HepG2 (cell line): Measurements from ENCODE around the gene SPX. TPM values are rescaled to one million over a fixed set of nuclear protein-coding genes. Genes with fewer than 3 reads are reported as not detected.

Experiments
- FOXA1 ChIP-seq, 2 experiments: fragments of 450-650 bp in 1 of 2; sonication (generic) in 1 of 2; formaldehyde crosslinking in 1 of 2; IDR thresholded peaks; 2 replicates each; pipeline versions ENCODE4 v1.4.0 to v1.6.1; 2016 to 2020; ENCODE audit warnings: missing genetic modification reagents in 1 of 2
- GZF1 ChIP-seq: sonication (generic); formaldehyde crosslinking; IDR thresholded peaks from 2 replicates; pipeline ENCODE4 v1.5.1; 2020; ENCODE audit warnings: mild to moderate bottlenecking, missing genetic modification reagents
- HHEX ChIP-seq: IDR thresholded peaks from 2 replicates; pipeline ENCODE4 v1.6.1; 2016; ENCODE audit warnings: control low read depth
- HMGXB4 ChIP-seq, 2 experiments: sonication (generic) in 1 of 2; formaldehyde crosslinking in 1 of 2; IDR thresholded peaks; 2 replicates each; pipeline versions ENCODE4 v1.4.0 to v1.6.1; 2018 to 2020; ENCODE audit warnings: missing genetic modification reagents in 2 of 2, borderline replicate concordance in 1 of 2, low read depth in 1 of 2, mild to moderate bottlenecking in 1 of 2, missing biosample characterization in 1 of 2
- JARID2 ChIP-seq: sonication (generic); formaldehyde crosslinking; IDR thresholded peaks from 2 replicates; pipeline ENCODE4 v1.8.1; 2023; ENCODE audit warnings: missing genetic modification reagents, inconsistent platforms; ENCODE audit not compliant: insufficient replicate concordance
- JDP2 ChIP-seq: sonication (generic); formaldehyde crosslinking; IDR thresholded peaks from 2 replicates; pipeline ENCODE4 v1.8.1; 2022; ENCODE audit warnings: missing genetic modification reagents, borderline replicate concordance
- MXD3 ChIP-seq: IDR thresholded peaks from 2 replicates; pipeline ENCODE4 v1.6.1; 2016; ENCODE audit warnings: mild to moderate bottlenecking, missing biosample characterization, missing genetic modification reagents
- NCOA2 ChIP-seq: sonication (generic); formaldehyde crosslinking; IDR thresholded peaks from 2 replicates; pipeline ENCODE4 v1.8.0; 2022; ENCODE audit warnings: inconsistent platforms
- PRPF4 ChIP-seq: fragments of 200-400 bp; formaldehyde crosslinking; IDR thresholded peaks from 2 replicates; pipeline ENCODE4 v1.6.1; 2016; ENCODE audit warnings: low read length, low read depth; ENCODE audit not compliant: poor library complexity, severe bottlenecking
- SALL1 ChIP-seq: sonication (generic); formaldehyde crosslinking; IDR thresholded peaks from 2 replicates; pipeline ENCODE4 v1.8.0; 2022; ENCODE audit warnings: mild to moderate bottlenecking, missing genetic modification reagents
- ZFP82 ChIP-seq: sonication (generic); formaldehyde crosslinking; IDR thresholded peaks from 2 replicates; pipeline ENCODE4 v1.5.1; 2020; ENCODE audit warnings: mild to moderate bottlenecking, missing genetic modification reagents, borderline replicate concordance
- ZMAT3 ChIP-seq: sonication (generic); formaldehyde crosslinking; conservative IDR thresholded peaks from 2 replicates; pipeline ENCODE4 v1.7.0; 2021; ENCODE audit warnings: missing genetic modification reagents
- ZNF124 ChIP-seq: sonication (generic); formaldehyde crosslinking; IDR thresholded peaks from 2 replicates; pipeline ENCODE4 v1.4.0; 2020; ENCODE audit warnings: missing genetic modification reagents
- ZNF142 ChIP-seq: sonication (generic); formaldehyde crosslinking; IDR thresholded peaks from 2 replicates; pipeline ENCODE4 v1.4.0; 2020; ENCODE audit warnings: missing genetic modification reagents
- ZNF569 ChIP-seq: sonication (generic); formaldehyde crosslinking; IDR thresholded peaks from 2 replicates; pipeline ENCODE4 v1.5.0; 2020; ENCODE audit warnings: mild to moderate bottlenecking, missing genetic modification reagents, moderate library complexity, borderline replicate concordance
- ZNF615 ChIP-seq: sonication (generic); formaldehyde crosslinking; IDR thresholded peaks from 2 replicates; pipeline ENCODE4 v1.5.0; 2020; ENCODE audit warnings: mild to moderate bottlenecking, missing genetic modification reagents, borderline replicate concordance
- polyA plus RNA-seq, 8 experiments: library from polyadenylated mRNA; depleted of rRNA in 3 of 8; stranded (reverse) in 7 of 8; unstranded in 1 of 8; fragments of >200 nt; fragmentation: Illumina TruSeq in 4 of 8; extraction: Trizol in 4 of 8; gene quantifications; 2 replicates each; pipeline versions ENCODE4 v1.2.1 to v1.2.3, GENCODE V29; 2011 to 2016; ENCODE audit warnings: low read depth in 4 of 8, missing spikeins in 1 of 8, mixed read lengths in 1 of 8; ENCODE audit not compliant: insufficient read depth in 1 of 8
- total RNA-seq, 5 experiments: library from RNA; depleted of rRNA; stranded (reverse); fragments of >200 nt; fragmentation: Illumina TruSeq; extraction: Trizol; gene quantifications; 2 replicates each; pipeline ENCODE4 v1.2.3, GENCODE V29; 2016; ENCODE audit warnings: low read depth in 1 of 5
- TF ChIP-seq, protein P1 (sequence below): sonication (generic); formaldehyde crosslinking; IDR thresholded peaks from 2 replicates; pipeline ENCODE4 v1.8.0; 2023; ENCODE audit warnings: mild to moderate bottlenecking, missing genetic modification reagents
- TF ChIP-seq, protein P2 (sequence below): sonication (generic); IDR thresholded peaks from 2 replicates; pipeline ENCODE4 v1.6.1; 2016; ENCODE audit warnings: low read depth, borderline replicate concordance

Gene SPX
- total and polyA plus RNA-seq, 2 of the 13 experiments (the other 11 are each of a cell fraction or from before 2014, with no cell fraction given), result 0.07 to 0.16 TPM

GRCh38 chr12:21501258-21502163 is 24.6 kb upstream of the SPX start, which contains the start of the genes GOLT1B and RECQL (continued):
- TF ChIP-seq ZNF142 (CRISPR knock-in tag), result peak; percentile 80; the same call in 1 of the 2 replicates
- TF ChIP-seq, protein P1, sequence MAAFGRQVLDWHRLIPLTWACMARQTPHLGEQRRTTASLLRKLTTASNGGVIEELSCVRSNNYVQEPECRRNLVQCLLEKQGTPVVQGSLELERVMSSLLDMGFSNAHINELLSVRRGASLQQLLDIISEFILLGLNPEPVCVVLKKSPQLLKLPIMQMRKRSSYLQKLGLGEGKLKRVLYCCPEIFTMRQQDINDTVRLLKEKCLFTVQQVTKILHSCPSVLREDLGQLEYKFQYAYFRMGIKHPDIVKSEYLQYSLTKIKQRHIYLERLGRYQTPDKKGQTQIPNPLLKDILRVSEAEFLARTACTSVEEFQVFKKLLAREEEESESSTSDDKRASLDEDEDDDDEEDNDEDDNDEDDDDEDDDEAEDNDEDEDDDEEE (CRISPR knock-in tag), result no peak
- no peak for TF ChIP-seq HHEX (CRISPR knock-in tag)
- no peak for TF ChIP-seq PRPF4
- TF ChIP-seq FOXA1 (IDR thresholded peaks at IDR 0.05), result no peak
- no peak for TF ChIP-seq FOXA1 (CRISPR knock-in tag; IDR thresholded peaks at IDR 0.05)
- TF ChIP-seq JDP2, result no peak
- peak; percentile 42 to 55; a peak in 2 of 4 replicates for TF ChIP-seq HMGXB4 (CRISPR knock-in tag; IDR thresholded peaks at IDR 0.05; ENCODE audit: borderline replicate concordance in 1 of 2, low read depth in 1 of 2)
- TF ChIP-seq GZF1 (CRISPR knock-in tag), result no peak
- TF ChIP-seq, protein P2, sequence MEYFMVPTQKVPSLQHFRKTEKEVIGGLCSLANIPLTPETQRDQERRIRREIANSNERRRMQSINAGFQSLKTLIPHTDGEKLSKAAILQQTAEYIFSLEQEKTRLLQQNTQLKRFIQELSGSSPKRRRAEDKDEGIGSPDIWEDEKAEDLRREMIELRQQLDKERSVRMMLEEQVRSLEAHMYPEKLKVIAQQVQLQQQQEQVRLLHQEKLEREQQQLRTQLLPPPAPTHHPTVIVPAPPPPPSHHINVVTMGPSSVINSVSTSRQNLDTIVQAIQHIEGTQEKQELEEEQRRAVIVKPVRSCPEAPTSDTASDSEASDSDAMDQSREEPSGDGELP, result peak; percentile 99
- no peak for TF ChIP-seq JARID2 (CRISPR knock-in tag)
- TF ChIP-seq ZNF569, result no peak
- TF ChIP-seq ZNF124 (CRISPR knock-in tag), result no peak; the same call in 1 of the 2 replicates
- peak; percentile 44; the same call in 1 of the 2 replicates for TF ChIP-seq MXD3
- no peak; the same call in 1 of the 2 replicates for TF ChIP-seq NCOA2 (CRISPR knock-in tag)
- TF ChIP-seq ZMAT3 (CRISPR knock-in tag), result no peak
- peak; percentile 63 for TF ChIP-seq SALL1 (CRISPR knock-in tag)
- no peak for TF ChIP-seq ZFP82 (CRISPR knock-in tag)
- 0 out of 2 replicates have a peak, but pooled peaks have one; percentile 52 for TF ChIP-seq ZNF615
